AG04449 (cell line): ENCODE data around the gene SLC26A3.
A peak's percentile ranks its signal among the peaks of the same experiment; 100 is the strongest.

Experiments used
- CTCF ChIA-PET: fragments of 350-600 bp; formaldehyde crosslinking; extraction: SDS; loops from one replicate; lab custom pipeline; 2021; ENCODE audit warnings: antibody characterized with exemption; lab: Yijun Ruan, JAX
- POLR2A ChIA-PET: fragments of 400-600, 350-600 bp; formaldehyde crosslinking; extraction: SDS; loops from one replicate; lab custom pipeline; 2020; ENCODE audit warnings: antibody characterized with exemption, inconsistent platforms; lab: Yijun Ruan, JAX
- DNase-seq: peaks from one replicate; pipeline ENCODE4 v3.0.0-alpha.2; 2010; ENCODE audit warnings: low read depth, low spot score
- H3K4me3 ChIP-seq: 2 replicates; pipeline ENCODE4 v1.5.1; 2011; ENCODE audit warnings: low read depth, mild to moderate bottlenecking, control low read depth, low read length
- CTCF ChIP-seq: IDR thresholded peaks from one replicate; pipeline ENCODE4 v1.5.1; 2011; ENCODE audit warnings: mild to moderate bottlenecking, moderate library complexity, low read length, control low read depth, inconsistent platforms; ENCODE audit not compliant: insufficient read depth; ENCODE audit errors: missing control alignments

SLC26A3 gene

GRCh38 chr7:107742678-107743566 lies 60.1 kb downstream of the SLC26A3 start:
- DNase-seq = no peak
- CTCF ChIA-PET = interaction anchor here (0.6 to 6.2 kb wide), 43 partner anchors 8 to 595 kb away, joined by 3 to 82 read pairs (median 4); partner anchors contain the start of gene DLD
- TF ChIP-seq CTCF = no peak
- POLR2A ChIA-PET = interaction anchor here (0.6 to 1.5 kb wide), 4 partner anchors 92 to 136 kb away, joined by 3 to 9 read pairs (median 5); no protein-coding TSS in a partner anchor
- H3K4me3 ChIP-seq = peak overlapping the region; percentile 98

GRCh38 chr7:107728276-107728675 lies 74.7 kb downstream of the SLC26A3 start:
- POLR2A ChIA-PET = no interaction called here
- TF ChIP-seq CTCF = no peak
- CTCF ChIA-PET = interaction anchor here (1.3 to 8.0 kb wide), 5 partner anchors 13 to 417 kb away, joined by 3 to 106 read pairs (median 6); partner anchors contain the start of gene CBLL1
- no peak for DNase-seq
- no peak overlapping the region for H3K4me3 ChIP-seq

- CTCF ChIA-PET = interaction anchor here (0.6 to 8.0 kb wide), 23 partner anchors 9 to 533 kb away, joined by 3 to 106 read pairs (median 4); partner anchors contain the start of genes BCAP29 and CBLL1
- no peak overlapping the region for H3K4me3 ChIP-seq
- POLR2A ChIA-PET = no interaction called here
- no peak for DNase-seq
- no peak for TF ChIP-seq CTCF
Observed at GRCh38 chr7:107726356-107727130, 76.5 kb downstream of the SLC26A3 start.

GRCh38 chr7:107725138-107725740 lies 77.8 kb downstream of the SLC26A3 start:
- no peak overlapping the region for H3K4me3 ChIP-seq
- DNase-seq = peak; percentile 12
- POLR2A ChIA-PET = no interaction called here
- CTCF ChIA-PET = interaction anchor here (0.7 to 8.0 kb wide), 28 partner anchors 8 to 538 kb away, joined by 3 to 106 read pairs (median 4); partner anchors contain the start of genes BCAP29 and CBLL1
- peak; percentile 41 for TF ChIP-seq CTCF

- POLR2A ChIA-PET = no interaction called here
Observed at GRCh38 chr7:107723255-107723654, 79.8 kb downstream of the SLC26A3 start.

More at GRCh38 chr7:107723255-107723654, 79.8 kb downstream of the SLC26A3 start:
- no peak for DNase-seq
- H3K4me3 ChIP-seq = no peak overlapping the region
- CTCF ChIA-PET = interaction anchor here (0.6 to 8.0 kb wide), 8 partner anchors 9 to 423 kb away, joined by 3 to 106 read pairs (median 4); no protein-coding TSS in a partner anchor
- TF ChIP-seq CTCF = no peak
